DMS53 treated with DMSO at 0.1 percent for 48 hours (cell line): Measurements from ENCODE around the gene PGS1.

Source experiments
- DNase-seq: peaks from one replicate; lab custom pipeline; 2025; ENCODE audit not compliant: unreplicated experiment; lab: John Stamatoyannopoulos, UW

PGS1 gene

DNA sequence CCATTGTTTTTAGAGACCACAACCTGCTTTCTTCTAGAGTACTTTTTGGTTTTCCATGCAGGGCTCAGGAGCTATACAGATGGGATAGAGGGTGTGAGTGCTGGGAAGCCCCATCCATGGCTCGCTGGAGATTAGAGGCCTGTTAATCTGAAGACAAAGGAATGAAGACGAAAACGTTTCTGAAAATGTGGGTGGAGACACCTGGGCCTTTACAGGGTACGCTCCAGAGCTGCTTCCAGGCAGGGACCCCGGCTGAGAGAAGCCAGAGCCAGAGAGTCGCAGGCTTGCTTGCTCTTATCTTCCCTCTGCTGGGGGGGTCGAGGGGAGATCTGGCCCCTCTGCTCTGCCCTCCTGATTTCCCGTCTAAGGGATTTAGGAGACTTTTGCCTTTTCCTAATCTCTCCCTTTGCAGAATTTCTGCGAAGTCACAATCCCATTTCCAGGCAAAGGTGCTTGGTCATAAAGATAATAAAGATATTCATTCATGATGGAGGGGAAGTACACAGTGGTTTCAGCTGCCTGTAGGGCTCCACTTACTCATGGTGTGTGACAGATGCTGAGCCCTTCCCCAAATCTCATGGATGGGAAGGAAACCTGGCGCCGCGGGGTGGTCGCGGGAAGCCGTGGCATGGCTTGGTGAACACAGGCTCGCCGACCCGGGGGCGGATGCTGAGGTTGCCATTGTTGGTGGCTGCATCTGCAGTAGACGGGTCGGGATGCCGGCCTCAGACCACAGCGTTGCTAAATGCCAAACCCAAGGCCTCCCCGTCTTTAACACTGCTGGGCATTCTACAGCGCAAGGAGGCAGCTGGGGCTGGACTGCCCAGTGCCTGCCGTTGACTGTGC is 13.8 kb upstream of the PGS1 start:
- DNase-seq = no peak

GRCh38 chr17:78365561-78366108 is 12.8 kb upstream of the PGS1 start:
- no peak for DNase-seq

GRCh38 chr17:78366109-78366848 is 12.2 kb upstream of the PGS1 start:
- DNase-seq = peak; percentile 26

DNA sequence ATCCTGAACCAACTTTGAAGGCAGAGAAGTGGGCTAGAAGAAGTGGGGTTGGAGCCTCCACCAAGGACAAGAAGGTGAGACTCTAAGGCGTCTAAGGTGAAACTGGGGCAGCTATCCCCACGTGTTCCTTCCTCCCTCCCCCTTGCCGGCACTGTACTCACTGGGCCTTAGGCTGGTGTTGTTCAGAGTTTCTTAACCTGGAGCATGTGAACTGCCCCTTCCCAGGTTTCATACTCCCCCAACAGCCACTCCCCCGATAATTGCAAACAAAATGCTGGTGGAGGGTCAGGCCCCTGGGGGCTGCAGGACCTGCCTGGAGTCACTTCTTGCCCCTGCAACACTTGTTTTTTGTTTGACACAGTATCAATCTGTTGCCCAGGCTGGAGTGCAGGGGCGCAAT is 11.3 kb upstream of the PGS1 start:
- no peak for DNase-seq

DNA sequence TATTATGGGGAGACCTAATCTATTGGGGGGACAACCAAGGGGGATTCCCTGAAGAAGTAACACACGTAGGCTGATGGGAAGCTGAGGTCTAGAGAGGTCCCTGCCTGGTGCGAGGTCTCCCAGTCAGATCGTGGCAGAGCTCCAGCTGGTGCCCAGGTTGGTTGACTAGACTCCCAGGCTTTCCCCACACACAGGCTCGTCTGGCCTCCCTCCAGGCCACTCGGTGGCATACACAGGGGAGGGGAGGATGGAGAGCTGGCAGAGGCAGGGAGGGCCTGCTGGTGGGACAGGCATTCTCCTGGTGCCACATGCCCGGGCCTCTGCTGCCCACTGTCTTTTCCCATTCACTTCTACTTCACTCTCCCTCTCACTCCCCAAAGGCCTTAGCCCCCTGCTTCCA is 10.1 kb upstream of the PGS1 start:
- no peak for DNase-seq

GRCh38 chr17:78368854-78369495 is 9.5 kb upstream of the PGS1 start:
- DNase-seq = no peak

DNA sequence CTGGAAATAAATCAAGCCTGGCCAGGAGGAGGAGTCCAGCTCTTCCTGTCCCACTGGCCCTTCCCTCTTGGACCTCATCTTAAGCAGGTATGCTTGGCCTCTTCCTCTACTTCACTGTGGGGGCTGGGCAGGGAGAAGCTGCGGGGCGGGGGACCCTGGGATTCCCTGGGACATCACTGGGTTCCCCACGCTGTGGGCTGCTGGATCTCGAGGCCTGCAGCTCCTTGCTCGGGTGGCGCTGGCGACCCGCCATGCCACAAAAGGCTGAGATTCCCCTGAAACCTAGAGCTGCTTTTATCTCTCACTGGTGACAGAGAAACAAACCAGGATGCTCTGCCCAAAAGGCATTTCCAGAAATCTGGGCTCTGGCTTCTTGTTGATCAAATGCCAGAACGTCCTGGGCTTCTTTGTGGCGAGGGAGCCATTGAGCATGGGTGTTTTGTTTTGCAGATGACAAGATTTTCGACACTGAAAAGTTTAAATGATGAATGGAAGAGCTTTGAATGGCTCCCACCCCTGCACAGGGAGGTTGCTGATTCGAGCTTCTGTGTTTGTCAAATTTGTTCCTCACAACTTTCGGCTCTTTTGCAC is 8.6 kb upstream of the PGS1 start:
- DNase-seq = no peak

GRCh38 chr17:78371056-78371455 is 7.4 kb upstream of the PGS1 start:
- no peak for DNase-seq

DNA sequence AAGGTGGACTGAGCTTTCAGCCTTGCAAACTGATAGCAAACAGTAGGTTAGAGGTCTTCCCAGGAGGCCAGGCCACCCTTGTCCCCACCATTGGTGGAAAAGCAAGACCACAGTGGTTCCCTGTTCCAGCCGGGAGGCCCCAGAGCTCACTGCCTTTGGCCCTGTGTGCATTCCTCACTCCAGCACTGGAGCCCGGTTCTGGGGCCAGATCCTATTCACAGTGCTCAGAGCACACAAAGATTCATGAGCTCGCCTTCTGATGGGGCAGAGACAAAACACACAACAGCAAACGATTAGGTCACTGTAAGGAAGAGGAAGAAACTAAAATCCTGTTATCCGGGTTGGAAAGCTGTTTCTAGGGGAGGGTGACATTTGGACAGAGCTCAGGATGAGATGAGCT is 5.6 kb upstream of the PGS1 start:
- DNase-seq = no peak

GRCh38 chr17:78374189-78374588 is 4.3 kb upstream of the PGS1 start:
- no peak for DNase-seq

- DNase-seq = no peak
Measured at GRCh38 chr17:78374631-78375274, 3.7 kb upstream of the PGS1 start.

GRCh38 chr17:78375401-78376151 is 2.9 kb upstream of the PGS1 start:
- no peak for DNase-seq

GRCh38 chr17:78376161-78376560 is 2.3 kb upstream of the PGS1 start:
- DNase-seq = no peak

- no peak for DNase-seq
Measured at GRCh38 chr17:78377858-78378224, 608 bp upstream of the PGS1 start.

GRCh38 chr17:78379131-78379491 is 662 bp downstream of the PGS1 start:
- peak; percentile 12 for DNase-seq

GRCh38 chr17:78380370-78380769 is 1.9 kb downstream of the PGS1 start:
- DNase-seq = no peak

DNA sequence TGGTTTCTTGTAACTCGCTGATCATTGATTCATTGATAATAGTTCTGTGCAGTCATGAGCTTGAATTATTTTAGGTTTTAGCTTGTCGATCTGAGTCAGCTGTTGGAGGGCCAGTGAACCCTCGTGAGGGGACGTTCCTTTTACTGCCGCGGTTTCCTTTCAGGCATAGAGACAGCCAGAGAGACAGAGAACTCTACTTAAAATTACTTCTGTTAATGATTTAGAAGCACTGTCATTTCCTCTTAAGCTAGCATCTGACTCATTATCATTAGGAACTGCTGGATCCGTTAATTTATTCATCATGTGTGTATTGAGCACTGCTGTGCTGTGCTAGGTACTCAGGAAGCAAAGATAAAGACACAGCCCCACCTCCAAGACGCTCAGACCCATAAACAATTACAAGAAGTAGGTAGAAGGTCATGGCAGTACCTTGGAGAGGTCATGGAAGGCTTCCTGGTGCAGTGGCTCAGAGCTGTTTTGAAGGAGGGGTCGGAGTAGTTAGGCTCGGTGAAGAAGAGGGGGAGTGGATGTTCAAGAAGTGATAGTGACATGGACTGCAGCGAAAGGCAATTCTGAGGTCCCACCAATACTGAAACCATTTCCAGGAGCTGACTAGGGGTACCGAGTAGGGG is 3.3 kb downstream of the PGS1 start:
- no peak for DNase-seq

DNA sequence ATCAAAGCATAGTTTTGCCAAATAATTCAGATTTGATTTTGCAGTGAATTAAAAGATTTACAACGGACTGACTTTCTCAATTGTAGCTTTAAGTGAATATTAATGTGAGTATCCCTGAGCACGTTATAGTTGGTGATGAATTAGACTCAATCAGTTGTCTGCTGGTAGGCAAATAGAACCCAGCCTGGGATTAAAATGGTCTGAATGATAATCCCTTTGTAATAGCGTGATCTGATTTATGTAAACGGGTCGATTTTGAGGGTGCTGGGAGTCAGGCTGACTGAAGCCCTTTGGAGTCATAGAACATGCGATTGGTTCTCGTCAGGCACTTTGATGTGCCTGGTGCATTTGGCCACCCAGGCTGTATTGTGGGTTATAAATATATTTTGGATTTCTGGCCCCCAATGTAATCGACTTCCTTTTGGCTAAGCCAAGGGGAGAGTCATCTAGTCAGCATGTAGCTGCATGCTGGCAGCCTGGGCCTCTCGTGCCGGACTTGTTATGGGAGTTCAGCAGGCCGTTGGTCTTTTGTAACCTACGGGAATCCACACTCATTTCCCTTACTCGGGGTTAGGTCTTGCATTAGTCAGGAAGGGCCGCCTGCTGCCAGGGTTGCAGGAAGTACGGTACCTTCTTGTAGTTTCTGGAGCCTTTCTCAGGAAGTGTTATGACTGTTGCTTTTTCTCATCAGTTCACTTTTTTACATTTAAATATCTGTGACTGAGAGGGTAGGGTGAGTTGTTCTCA is 5.4 kb downstream of the PGS1 start:
- DNase-seq = no peak
